Measurements from ENCODE around the gene ARFGEF2. TPM values are rescaled to one million over a fixed set of nuclear protein-coding genes. Genes with fewer than 3 reads are reported as not detected.
"Not testable (repeated sequence)": the region's sequence is repeated elsewhere in the genome, so short reads cannot be mapped to it uniquely, and the experiment has no call there.

The ARFGEF2 gene
- total RNA-seq, 1 donor from 2014 or later, result 38.9 TPM

DNA sequence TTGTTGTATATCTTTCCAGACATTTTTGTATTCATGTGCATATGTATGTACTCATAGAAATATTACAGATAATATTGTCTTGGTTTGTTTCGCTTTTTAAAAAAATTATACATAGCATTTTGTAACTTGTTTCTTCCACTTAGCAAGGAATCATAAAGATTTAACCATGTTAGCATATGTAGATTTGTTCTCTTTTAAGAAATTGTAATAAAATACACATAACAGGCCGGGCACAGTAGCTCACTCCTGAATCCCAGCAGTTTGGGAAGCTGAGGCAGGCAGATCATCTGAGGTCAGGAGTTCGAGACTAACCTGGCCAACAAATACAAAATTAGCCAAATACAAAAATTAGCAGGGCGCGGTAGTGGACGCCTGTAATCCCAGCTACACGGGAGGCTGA lies 80.2 kb downstream of the ARFGEF2 start:
- no peak for DNase-seq (ENCODE audit: low read depth)
- H3K4me3 ChIP-seq (ENCODE audit: low read depth, low read length), result no peak overlapping the region
- TF ChIP-seq, protein P1, sequence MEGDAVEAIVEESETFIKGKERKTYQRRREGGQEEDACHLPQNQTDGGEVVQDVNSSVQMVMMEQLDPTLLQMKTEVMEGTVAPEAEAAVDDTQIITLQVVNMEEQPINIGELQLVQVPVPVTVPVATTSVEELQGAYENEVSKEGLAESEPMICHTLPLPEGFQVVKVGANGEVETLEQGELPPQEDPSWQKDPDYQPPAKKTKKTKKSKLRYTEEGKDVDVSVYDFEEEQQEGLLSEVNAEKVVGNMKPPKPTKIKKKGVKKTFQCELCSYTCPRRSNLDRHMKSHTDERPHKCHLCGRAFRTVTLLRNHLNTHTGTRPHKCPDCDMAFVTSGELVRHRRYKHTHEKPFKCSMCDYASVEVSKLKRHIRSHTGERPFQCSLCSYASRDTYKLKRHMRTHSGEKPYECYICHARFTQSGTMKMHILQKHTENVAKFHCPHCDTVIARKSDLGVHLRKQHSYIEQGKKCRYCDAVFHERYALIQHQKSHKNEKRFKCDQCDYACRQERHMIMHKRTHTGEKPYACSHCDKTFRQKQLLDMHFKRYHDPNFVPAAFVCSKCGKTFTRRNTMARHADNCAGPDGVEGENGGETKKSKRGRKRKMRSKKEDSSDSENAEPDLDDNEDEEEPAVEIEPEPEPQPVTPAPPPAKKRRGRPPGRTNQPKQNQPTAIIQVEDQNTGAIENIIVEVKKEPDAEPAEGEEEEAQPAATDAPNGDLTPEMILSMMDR (IDR thresholded peaks at IDR 0.05; ENCODE audit: insufficient read depth, low read length, poor library complexity, severe bottlenecking), result no peak
- no peaks in the 10 kb centered on the region for H3K36me3 ChIP-seq (ENCODE audit: control insufficient read depth, insufficient read depth, low read length)
- H3K27me3 ChIP-seq (ENCODE audit: control insufficient read depth, insufficient read depth, low read length), result no peaks in the 10 kb centered on the region

DNA sequence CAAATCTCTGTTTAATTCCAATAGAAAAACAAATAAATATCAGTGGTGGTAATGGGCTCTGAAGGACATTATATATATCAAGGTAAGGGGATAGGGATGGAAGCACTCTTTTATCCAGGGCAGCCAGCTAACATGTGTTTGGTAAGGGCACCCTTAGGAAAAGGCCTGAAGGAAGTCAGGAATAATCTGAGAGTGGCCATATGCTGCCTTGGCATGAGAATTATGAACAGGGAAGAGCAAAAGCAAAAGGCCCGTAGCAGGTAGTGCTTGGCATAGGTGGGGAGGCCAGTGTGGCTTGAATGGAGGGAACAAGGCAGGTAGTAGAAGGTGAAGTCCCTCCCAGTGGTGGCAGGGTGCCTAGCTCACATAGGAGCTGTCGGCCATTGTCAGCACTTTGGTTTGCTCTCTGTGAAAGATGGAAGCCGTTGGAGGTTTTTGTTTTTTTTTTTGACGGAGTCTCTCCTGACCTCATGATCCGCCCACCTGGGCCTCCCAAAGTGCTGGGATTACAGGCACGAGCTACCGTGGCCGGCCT lies 85.0 kb downstream of the ARFGEF2 start:
- TF ChIP-seq, protein P1 (IDR thresholded peaks at IDR 0.05; ENCODE audit: insufficient read depth, low read length, poor library complexity, severe bottlenecking), result no peak
- H3K27me3 ChIP-seq (ENCODE audit: control insufficient read depth, insufficient read depth, low read length), result no peaks in the 10 kb centered on the region
- H3K36me3 ChIP-seq (ENCODE audit: control insufficient read depth, insufficient read depth, low read length), result no peaks in the 10 kb centered on the region

DNA sequence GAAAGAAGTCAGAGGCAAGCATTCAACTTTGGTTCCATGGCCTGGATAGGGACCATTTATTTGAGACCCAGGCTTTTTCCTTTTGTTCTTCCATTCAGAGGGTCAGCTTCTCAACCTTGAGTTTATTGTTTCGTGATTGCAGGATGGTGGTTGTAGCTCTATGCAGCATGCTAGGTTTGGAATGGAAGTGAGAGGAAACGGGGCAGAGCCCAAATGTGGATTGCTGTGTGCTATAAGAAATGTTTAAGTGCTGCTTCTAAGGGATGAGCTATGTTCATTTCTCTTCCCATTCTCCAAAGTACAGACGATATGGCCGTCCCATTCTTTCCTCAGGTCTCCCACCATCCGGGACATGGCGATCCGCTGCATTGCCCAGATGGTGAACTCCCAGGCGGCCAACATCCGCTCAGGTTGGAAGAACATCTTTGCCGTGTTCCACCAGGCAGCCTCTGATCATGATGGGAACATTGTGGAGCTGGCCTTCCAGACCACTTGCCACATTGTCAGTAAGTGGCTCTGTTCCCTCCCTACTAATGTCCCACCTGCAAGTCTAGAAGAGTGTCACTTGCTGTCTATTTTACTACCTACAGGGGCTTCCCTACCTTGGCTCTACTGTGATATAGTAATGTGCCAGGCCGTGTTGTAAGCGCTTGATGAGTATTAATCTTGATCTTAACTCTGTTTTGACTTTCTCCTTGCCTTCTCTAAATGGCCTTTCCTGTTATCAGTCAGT lies 88.6 kb downstream of the ARFGEF2 start:
- DNase-seq (ENCODE audit: low read depth), result no peak
- TF ChIP-seq, protein P1 (IDR thresholded peaks at IDR 0.05; ENCODE audit: insufficient read depth, low read length, poor library complexity, severe bottlenecking), result no peak
- H3K27me3 ChIP-seq (ENCODE audit: control insufficient read depth, insufficient read depth, low read length), result no peaks in the 10 kb centered on the region
- peaks cover 5% of the 10 kb centered on the region for H3K36me3 ChIP-seq (ENCODE audit: control insufficient read depth, insufficient read depth, low read length)
- H3K4me3 ChIP-seq (ENCODE audit: low read depth, low read length), result no peak overlapping the region

More for the DNA sequence above, 85.0 kb downstream of the ARFGEF2 start:
- no peak overlapping the region for H3K4me3 ChIP-seq (ENCODE audit: low read depth, low read length)
- no peak for DNase-seq (ENCODE audit: low read depth)

DNA sequence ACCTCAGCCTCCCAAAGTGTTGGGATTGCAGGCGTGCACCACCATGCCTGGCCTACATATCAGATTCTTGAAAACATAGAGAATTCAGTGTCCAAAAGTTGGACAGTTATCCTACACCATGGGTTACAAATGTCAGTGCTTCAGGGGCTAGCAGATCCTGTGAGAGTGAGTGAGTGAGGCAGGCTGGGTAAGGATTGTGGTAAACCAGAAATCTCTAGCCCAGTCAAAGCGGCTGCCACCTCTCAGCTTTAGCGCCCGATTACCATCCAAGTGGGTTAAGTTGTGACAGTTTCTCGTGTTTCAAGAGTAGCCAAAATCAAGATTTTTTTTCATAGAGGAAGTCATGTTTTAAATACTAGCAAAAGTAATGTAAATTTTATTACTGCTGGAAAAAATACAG lies 102.7 kb downstream of the ARFGEF2 start:
- H3K4me3 ChIP-seq (ENCODE audit: low read depth, low read length), result no peak overlapping the region
- DNase-seq (ENCODE audit: low read depth), result no peak
- TF ChIP-seq, protein P1 (IDR thresholded peaks at IDR 0.05; ENCODE audit: insufficient read depth, low read length, poor library complexity, severe bottlenecking), result no peak
- H3K27me3 ChIP-seq (ENCODE audit: control insufficient read depth, insufficient read depth, low read length), result no peaks in the 10 kb centered on the region
- no peaks in the 10 kb centered on the region for H3K36me3 ChIP-seq (ENCODE audit: control insufficient read depth, insufficient read depth, low read length)

DNA sequence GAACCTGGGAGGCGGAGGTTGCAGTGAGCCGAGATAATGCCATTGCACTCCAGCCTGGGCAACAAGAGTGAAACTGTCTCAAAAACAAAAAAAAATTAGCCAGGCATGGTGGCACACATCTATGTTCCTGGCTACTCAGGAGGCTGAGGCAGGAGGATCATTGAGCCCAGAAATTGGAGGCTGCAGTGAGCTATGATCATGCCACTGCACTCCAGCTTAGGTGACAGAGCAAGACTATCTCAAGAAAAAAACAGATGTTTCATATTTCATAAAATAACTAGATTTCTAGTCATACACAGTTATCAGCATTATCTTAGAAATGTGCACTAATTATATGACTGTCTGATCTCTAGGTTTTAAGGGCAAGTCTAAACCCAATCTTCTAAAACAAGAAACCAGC lies 106.7 kb downstream of the ARFGEF2 start:
- H3K4me3 ChIP-seq (ENCODE audit: low read depth, low read length); H3K27me3 ChIP-seq (ENCODE audit: control insufficient read depth, insufficient read depth, low read length); DNase-seq (ENCODE audit: low read depth); H3K36me3 ChIP-seq (ENCODE audit: control insufficient read depth, insufficient read depth, low read length): not testable (repeated sequence)

DNA sequence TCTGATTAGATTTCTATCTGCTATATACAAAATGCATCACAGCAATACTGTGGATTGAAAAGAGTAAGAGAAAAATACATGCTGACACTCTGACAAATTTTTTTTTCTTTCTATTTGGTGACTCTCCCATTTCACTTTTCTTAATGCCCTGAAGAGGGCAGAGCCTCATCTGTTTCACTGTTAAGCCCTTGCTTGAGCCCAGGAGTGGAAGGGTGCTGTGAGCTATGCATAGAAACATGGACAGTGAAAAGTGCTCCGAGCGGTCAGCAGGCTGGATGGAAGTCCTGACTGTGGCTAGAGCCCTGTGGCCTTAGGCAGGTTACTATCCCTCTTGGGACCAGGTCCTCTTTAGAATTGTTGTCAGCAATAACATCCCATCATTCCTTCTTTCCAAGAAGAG lies 107.2 kb downstream of the ARFGEF2 start:
- peaks cover 2% of the 10 kb centered on the region for H3K36me3 ChIP-seq (ENCODE audit: control insufficient read depth, insufficient read depth, low read length)

More for the DNA sequence above, 107.2 kb downstream of the ARFGEF2 start:
- TF ChIP-seq, protein P1 (IDR thresholded peaks at IDR 0.05; ENCODE audit: insufficient read depth, low read length, poor library complexity, severe bottlenecking), result peak; percentile 30
- Histone ChIP-seq H3K4me3 (ENCODE audit: low read depth, low read length) (no peak overlapping the region), H3K27me3 (ENCODE audit: control insufficient read depth, insufficient read depth, low read length) (no peaks in the 10 kb centered on the region)
- DNase-seq (ENCODE audit: low read depth), result no peak
